Stimulated activated CD4-positive, alpha-beta T cell treated with anti-CD3 and anti-CD28 coated beads, Interleukin-15, amount 100 ng/mL, for 1 hour (primary cell): ENCODE measurements around the gene ATAD1.
"Not testable (repeated sequence)": the region's sequence is repeated elsewhere in the genome, so short reads cannot be mapped to it uniquely, and the experiment has no call there.

ENCODE experiments used
- DNase-seq, 2 donors: peaks; one replicate each; pipeline ENCODE4 v3.0.0-alpha.2; 2020; ENCODE audit warnings: low read depth in 1 of 2, low spot score in 1 of 2

The ATAD1 gene

GRCh38 chr10:87760195-87760905 is 57.7 kb downstream of the ATAD1 start:
- no peak for DNase-seq

- DNase-seq, result no peak
Observed at GRCh38 chr10:87759551-87759950, 58.5 kb downstream of the ATAD1 start.

GRCh38 chr10:87757685-87758084 is 60.3 kb downstream of the ATAD1 start:
- no peak for DNase-seq

- no peak for DNase-seq
Observed at GRCh38 chr10:87753995-87754866, 63.8 kb downstream of the ATAD1 start.

GRCh38 chr10:87752566-87752965 is 65.5 kb downstream of the ATAD1 start:
- no peak for DNase-seq

- DNase-seq, result no peak
Observed at GRCh38 chr10:87751274-87751673, 66.8 kb downstream of the ATAD1 start.

GRCh38 chr10:87750817-87751216 is 67.2 kb downstream of the ATAD1 start:
- no peak for DNase-seq

GRCh38 chr10:87750001-87750671 is 67.9 kb downstream of the ATAD1 start:
- no peak for DNase-seq

GRCh38 chr10:87748244-87748643 is 69.8 kb downstream of the ATAD1 start:
- not testable (repeated sequence) for DNase-seq

GRCh38 chr10:87746911-87747310 is 71.1 kb downstream of the ATAD1 start:
- DNase-seq, result no peak

- no peak for DNase-seq
Observed at GRCh38 chr10:87744606-87745005, 73.4 kb downstream of the ATAD1 start.

GRCh38 chr10:87742992-87743610 is 74.9 kb downstream of the ATAD1 start:
- not testable (repeated sequence) for DNase-seq

GRCh38 chr10:87740254-87740655 is 77.8 kb downstream of the ATAD1 start:
- DNase-seq, result no peak

GRCh38 chr10:87739703-87740102 is 78.3 kb downstream of the ATAD1 start:
- no peak for DNase-seq

- DNase-seq, result not testable (repeated sequence)
Observed at GRCh38 chr10:87738253-87738652, 79.8 kb downstream of the ATAD1 start.

GRCh38 chr10:87734987-87735827 is 82.8 kb downstream of the ATAD1 start:
- DNase-seq, result no peak

- no peak for DNase-seq
Observed at GRCh38 chr10:87733081-87733480, 84.9 kb downstream of the ATAD1 start.

- no peak for DNase-seq
Observed at GRCh38 chr10:87729940-87730339, 88.1 kb downstream of the ATAD1 start.

- no peak for DNase-seq
Observed at GRCh38 chr10:87724789-87725188, 93.2 kb downstream of the ATAD1 start.

GRCh38 chr10:87723500-87723899 is 94.5 kb downstream of the ATAD1 start:
- DNase-seq, result no peak
